Heart right ventricle (tissue), 16 donors: ENCODE data around the gene AVP. TPM values are rescaled to one million over a fixed set of nuclear protein-coding genes. Genes with fewer than 3 reads are reported as not detected.

ENCODE experiments used
- ATAC-seq, 8 donors: fragments of 200-7000 bp; cut with Tn5 transposase; one replicate each; pipeline ENCODE4 v1.9.1; 2020; ENCODE audit warnings: mild to moderate bottlenecking in 8 of 8, moderate library complexity in 8 of 8, moderate number of reproducible peaks in 1 of 8
- DNase-seq, 2 donors: peaks; one replicate each; pipeline ENCODE4 v3.0.0-alpha.2; 2020
- H3K27ac ChIP-seq, 10 donors: fragments of 200-600 bp; sonication (generic) in 2 of 10; one replicate each; pipeline versions ENCODE4 v1.5.0 to v1.8.0; 2020 to 2022; ENCODE audit warnings: mild to moderate bottlenecking in 3 of 10
- H3K27me3 ChIP-seq, 7 donors: fragments of 200-600 bp; one replicate each; pipeline ENCODE4 v1.8.0; 2021 to 2022; ENCODE audit warnings: mild to moderate bottlenecking in 2 of 7
- H3K36me3 ChIP-seq, 9 donors: fragments of 200-600 bp; sonication (generic) in 1 of 9; one replicate each; pipeline versions ENCODE4 v1.5.0 to v1.8.0; 2020 to 2022; ENCODE audit warnings: mild to moderate bottlenecking in 2 of 9
- H3K4me1 ChIP-seq, 9 donors: fragments of 200-600 bp; sonication (generic) in 1 of 9; one replicate each; pipeline versions ENCODE4 v1.5.0 to v1.8.0; 2020 to 2022; ENCODE audit warnings: mild to moderate bottlenecking in 4 of 9
- H3K4me3 ChIP-seq, 10 donors: fragments of 200-600 bp; sonication (generic) in 2 of 10; one replicate each; pipeline versions ENCODE4 v1.5.0 to v1.8.0; 2020 to 2022; ENCODE audit warnings: mild to moderate bottlenecking in 7 of 10, moderate library complexity in 2 of 10
- H3K9me3 ChIP-seq, 11 donors: fragments of 200-600 bp in 10 of 11; sonication (generic) in 2 of 11; one replicate each; pipeline versions ENCODE4 v1.5.0 to v1.8.0; 2013 to 2022; ENCODE audit warnings: mild to moderate bottlenecking in 2 of 11, control low read depth in 1 of 11, moderate library complexity in 1 of 11
- CTCF ChIP-seq, 9 donors: fragments of 200-600 bp; sonication (generic) in 2 of 9; IDR thresholded peaks; one replicate each; pipeline versions ENCODE4 v1.5.0 to v1.8.0; 2021 to 2022; ENCODE audit warnings: antibody characterized with exemption in 9 of 9, mild to moderate bottlenecking in 5 of 9, moderate library complexity in 1 of 9
- WGBS, 2 donors: extraction: QIAGEN DNeasy Blood & Tissue Kit; methylation state at CpG; one replicate each; pipeline ENCODE4 v1.1.7; 2013; ENCODE audit warnings: inconsistent platforms in 1 of 2; 5-methylcytosine and 5-hydroxymethylcytosine counted together
- intact Hi-C, 10 donors: fragments of 100-400 bp; cut with DNase I; formaldehyde crosslinking; loops; one replicate each; pipeline versions ENCODE4 v1.11.1 to v1.14.2; 2022
- polyA plus RNA-seq, 2 donors: library from polyadenylated mRNA; stranded (reverse); fragments of 200-250 nt; gene quantifications; one replicate each; pipeline ENCODE4 v1.2.3, GENCODE V29; 2013
- total RNA-seq, 10 donors: library from RNA; stranded (reverse); fragmentation: NEBNext Ultra II Directional in 3 of 10; extraction: Animal tissue kit (Norgen Biotek cat#: 25700) in 3 of 10; gene quantifications; one replicate each; pipeline versions ENCODE4 v1.2.1 to v1.2.4, GENCODE V29; 2021 to 2023
- donor health status: Arrhythmogenic right ventricular cardiomyopathy.
- donor health status: ischemic (EF 13 %, LVEDD 7.1; RV severe dilation, severe dysfunction).
- donor health status: healthy with polysubstance abuse.
- donor health status: DM: no; HTN: yes; CAD: no.
- donor health status: DM: no; HTN: no; CAD: no.
- donor health status: ischemic (EF 25% LVEDD 6.9; RV normal size, moderate dysfunction).
- donor health status: ischemic (EF 25% LVEDD 5.7; RV mildly dilated, moderate dysfunction).
- donor health status: healthy.
- donor health status: DM: yes; HTN: yes; CAD: no.
- donor health status: Ischemic cardiomyopathy.
- donor health status: ischemic (EF 35%, LVEDD 5.7; RV mildly dilated, moderate dysfunction).
- donor health status: nonischemic (EF 11% LVEDD 7.7; RV severe dilation, severe dysfunction).
- donor health status: DM: yes; HTN: yes; CAD: no.
- donor health status: PGD.
- donor health status: ischemic (EF 29% LVEDD 5.4; RV normal size, mild dysfunction).
- donor health status: nonischemic (EF 23%, LVEDD 6.1; RV moderate dilation, normal function).

The AVP gene
- total and polyA plus RNA-seq, 12 donors: not detected

GRCh38 chr20:3042625-3043024 is 41.9 kb downstream of the AVP start:
- WGBS, 2 donors: 79 to 82% methylated on average over 5 of the region's 5 CpGs
- Histone ChIP-seq H3K4me1 (peaks cover 12 to 42% (median 31%) of the 10 kb centered on the region in 9 donors), H3K36me3 (peaks cover 0 to 38% (median 21%) of the 10 kb centered on the region in 9 donors), H3K27me3 (no peaks in the 10 kb centered on the region), H3K4me3 (peak overlapping the region in 1 of 10 donors; percentile 11), H3K27ac (peak overlapping the region; percentile 41 to 74 (median 62)), H3K9me3 (no peaks in the 10 kb centered on the region)
- intact Hi-C loops: no loop called here
- ATAC-seq: peak in 6 of 8 donors; percentile 1 to 35 (median 18)
- DNase-seq: peak; percentile 51 to 73
- TF ChIP-seq CTCF (IDR thresholded peaks at IDR 0.05): no peak

GRCh38 chr20:3041854-3042409 is 42.6 kb downstream of the AVP start:
- DNase-seq (no peak), ATAC-seq (no peak)
- peak overlapping the region in 9 of 10 donors; percentile 24 to 74 (median 58) for H3K27ac ChIP-seq
- no peaks in the 10 kb centered on the region for H3K27me3 ChIP-seq
- no peak for TF ChIP-seq CTCF (IDR thresholded peaks at IDR 0.05)
- peak overlapping the region in 2 of 10 donors; percentile 7 to 11 for H3K4me3 ChIP-seq
- peaks cover 6 to 36% (median 25%) of the 10 kb centered on the region in 9 donors for H3K4me1 ChIP-seq
- H3K9me3 ChIP-seq: no peaks in the 10 kb centered on the region
- H3K36me3 ChIP-seq: peaks cover 2 to 40% (median 23%) of the 10 kb centered on the region in 9 donors
- intact Hi-C loops: no loop called here
- 52 to 54% methylated on average over 10 of the region's 10 CpGs for WGBS, 2 donors

GRCh38 chr20:3040086-3040485 is 44.4 kb downstream of the AVP start:
- intact Hi-C loops: no loop called here
- Histone ChIP-seq H3K4me1 (peaks cover 3 to 27% (median 16%) of the 10 kb centered on the region in 9 donors), H3K27ac (no peak overlapping the region), H3K36me3 (peaks cover 5 to 58% (median 41%) of the 10 kb centered on the region in 9 donors), H3K27me3 (no peaks in the 10 kb centered on the region), H3K4me3 (no peak overlapping the region), H3K9me3 (no peaks in the 10 kb centered on the region)
- DNase-seq: no peak
- 92 to 95% methylated on average over 8 of the region's 8 CpGs for WGBS, 2 donors
- TF ChIP-seq CTCF (IDR thresholded peaks at IDR 0.05): no peak
- no peak for ATAC-seq

- Histone ChIP-seq H3K4me1 (peaks cover 3 to 21% (median 12%) of the 10 kb centered on the region in 9 donors), H3K4me3 (no peak overlapping the region), H3K27ac (no peak overlapping the region), H3K36me3 (peaks cover 5 to 65% (median 45%) of the 10 kb centered on the region in 9 donors), H3K9me3 (no peaks in the 10 kb centered on the region), H3K27me3 (no peaks in the 10 kb centered on the region)
- no peak for DNase-seq
- 79 to 81% methylated on average over 4 of the region's 4 CpGs for WGBS, 2 donors
- intact Hi-C loops: no loop called here
- no peak for ATAC-seq
- no peak for TF ChIP-seq CTCF (IDR thresholded peaks at IDR 0.05)
Observed at GRCh38 chr20:3039426-3039825, 45.1 kb downstream of the AVP start.
